Tibial nerve (tissue), 4 donors: ENCODE data around the gene CMSS1.

Experiments used
- EP300 ChIP-seq, 2 donors: sonication (generic); formaldehyde crosslinking; IDR thresholded peaks; one replicate each; pipeline ENCODE4 v1.6.1; 2017; ENCODE audit warnings: antibody characterized with exemption in 2 of 2, mild to moderate bottlenecking in 1 of 2
- POLR2A ChIP-seq, 2 donors: fragments of 450-650 bp; IDR thresholded peaks; one replicate each; pipeline ENCODE4 v1.6.1; 2017; ENCODE audit warnings: antibody characterized with exemption in 2 of 2, mild to moderate bottlenecking in 2 of 2, moderate library complexity in 2 of 2
- TF ChIP-seq, protein P1 (sequence below), 5 experiments: fragments of 200-600 bp in 3 of 5; fragments of 450-650 bp in 2 of 5; sonication (generic) in 3 of 5; IDR thresholded peaks; one replicate each; pipeline ENCODE4 v1.5.1; 2016 to 2019; ENCODE audit warnings: antibody characterized with exemption in 5 of 5, mild to moderate bottlenecking in 3 of 5, moderate library complexity in 2 of 5

DNA sequence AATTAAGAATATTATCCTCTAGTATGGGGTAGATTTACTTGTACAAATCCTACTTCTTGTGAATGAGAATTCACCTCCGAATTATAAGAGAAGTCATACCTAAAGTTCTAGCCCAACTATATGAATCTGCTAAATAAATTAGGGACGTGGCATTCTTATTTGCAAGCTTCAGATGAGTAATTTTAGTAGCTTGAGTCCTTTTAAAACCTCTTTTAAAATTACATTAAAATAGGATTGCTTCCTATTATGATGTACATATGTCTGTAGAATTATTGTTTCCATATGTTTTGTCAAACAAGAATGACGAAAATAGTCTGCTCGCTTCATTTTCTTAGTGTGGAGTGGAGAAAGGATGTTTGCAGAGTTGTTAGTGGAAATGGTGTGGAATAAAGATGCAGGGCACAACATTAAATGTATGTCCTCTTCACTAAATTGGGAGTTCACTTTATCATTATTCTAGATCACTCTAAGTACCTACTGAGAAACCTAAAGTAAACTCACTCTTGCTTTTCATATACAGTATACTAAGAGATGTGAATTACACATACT is 59.4 kb downstream of the CMSS1 start:
- TF ChIP-seq, protein P1, sequence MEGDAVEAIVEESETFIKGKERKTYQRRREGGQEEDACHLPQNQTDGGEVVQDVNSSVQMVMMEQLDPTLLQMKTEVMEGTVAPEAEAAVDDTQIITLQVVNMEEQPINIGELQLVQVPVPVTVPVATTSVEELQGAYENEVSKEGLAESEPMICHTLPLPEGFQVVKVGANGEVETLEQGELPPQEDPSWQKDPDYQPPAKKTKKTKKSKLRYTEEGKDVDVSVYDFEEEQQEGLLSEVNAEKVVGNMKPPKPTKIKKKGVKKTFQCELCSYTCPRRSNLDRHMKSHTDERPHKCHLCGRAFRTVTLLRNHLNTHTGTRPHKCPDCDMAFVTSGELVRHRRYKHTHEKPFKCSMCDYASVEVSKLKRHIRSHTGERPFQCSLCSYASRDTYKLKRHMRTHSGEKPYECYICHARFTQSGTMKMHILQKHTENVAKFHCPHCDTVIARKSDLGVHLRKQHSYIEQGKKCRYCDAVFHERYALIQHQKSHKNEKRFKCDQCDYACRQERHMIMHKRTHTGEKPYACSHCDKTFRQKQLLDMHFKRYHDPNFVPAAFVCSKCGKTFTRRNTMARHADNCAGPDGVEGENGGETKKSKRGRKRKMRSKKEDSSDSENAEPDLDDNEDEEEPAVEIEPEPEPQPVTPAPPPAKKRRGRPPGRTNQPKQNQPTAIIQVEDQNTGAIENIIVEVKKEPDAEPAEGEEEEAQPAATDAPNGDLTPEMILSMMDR (IDR thresholded peaks at IDR 0.05): no peak
- no peak for TF ChIP-seq POLR2A (IDR thresholded peaks at IDR 0.05)
- no peak for TF ChIP-seq EP300 (IDR thresholded peaks at IDR 0.05)
